HG03565 (cell line): ENCODE measurements around the gene HS3ST5.
"Not testable (repeated sequence)": the region's sequence is repeated elsewhere in the genome, so short reads cannot be mapped to it uniquely, and the experiment has no call there.

ENCODE experiments used
- ATAC-seq: cut with Tn5 transposase; IDR thresholded peaks from one replicate; pipeline ENCODE4 v1.9.1; 2021; ENCODE audit warnings: mild to moderate bottlenecking, moderate library complexity; ENCODE audit not compliant: unreplicated experiment

HS3ST5 gene

DNA sequence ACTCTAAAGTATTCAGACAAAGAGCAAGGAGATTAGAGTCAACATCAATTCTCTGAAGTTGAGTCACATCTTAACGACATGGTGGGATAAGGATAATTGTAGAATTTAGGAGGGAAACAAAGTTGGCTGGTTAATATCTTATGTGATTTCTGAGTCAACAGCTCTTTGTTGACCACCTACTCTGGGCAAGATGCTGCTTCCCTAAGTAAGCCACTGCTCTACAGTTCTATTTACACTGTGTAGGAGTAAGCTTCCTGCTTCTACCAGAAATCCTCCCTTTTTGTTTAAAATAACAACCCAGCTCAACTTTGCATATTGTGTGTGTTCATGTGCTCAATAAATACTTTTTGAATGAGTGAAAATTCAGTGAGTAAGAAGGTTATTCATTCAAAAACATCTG, 3.1 kb downstream of the HS3ST5 start:
- no peak for ATAC-seq

DNA sequence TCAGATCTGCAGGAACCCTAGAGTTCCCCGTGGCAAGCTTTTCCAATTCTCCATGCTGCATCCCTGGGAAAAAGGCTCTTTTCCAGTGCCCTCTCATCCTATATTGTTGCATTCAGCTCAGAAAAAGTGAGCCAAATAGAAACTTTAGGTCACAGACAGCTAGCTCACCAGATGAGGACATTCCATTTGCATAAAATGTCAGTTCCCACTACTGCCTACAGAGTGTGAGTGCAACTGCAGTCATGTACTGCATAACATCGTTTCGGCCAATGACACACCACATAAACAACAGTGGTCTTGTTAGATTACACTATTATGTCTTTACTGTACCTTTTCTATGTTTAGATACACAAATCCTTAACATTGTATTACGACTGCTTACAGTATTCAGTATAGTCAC, 8.6 kb downstream of the HS3ST5 start:
- peak; percentile 64 for ATAC-seq

DNA sequence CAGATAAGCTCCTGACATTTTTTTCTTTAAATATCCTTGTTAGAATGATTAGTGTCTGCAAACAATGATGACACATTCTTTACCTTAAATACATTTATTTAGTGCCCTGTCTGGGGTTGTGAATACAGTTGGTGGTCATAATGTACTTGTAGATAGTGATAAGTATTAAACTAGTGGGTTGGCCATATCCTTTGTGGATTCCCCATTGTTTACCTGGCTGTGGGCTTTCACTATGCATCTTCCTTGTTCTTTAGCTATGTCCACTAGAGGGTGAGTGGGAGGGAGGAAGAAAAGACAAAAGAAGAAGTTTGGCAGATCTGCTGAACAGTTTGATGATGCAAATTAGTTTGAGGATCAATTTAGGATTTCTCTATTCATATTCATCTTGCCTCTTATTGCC, 15.7 kb downstream of the HS3ST5 start:
- no peak for ATAC-seq

DNA sequence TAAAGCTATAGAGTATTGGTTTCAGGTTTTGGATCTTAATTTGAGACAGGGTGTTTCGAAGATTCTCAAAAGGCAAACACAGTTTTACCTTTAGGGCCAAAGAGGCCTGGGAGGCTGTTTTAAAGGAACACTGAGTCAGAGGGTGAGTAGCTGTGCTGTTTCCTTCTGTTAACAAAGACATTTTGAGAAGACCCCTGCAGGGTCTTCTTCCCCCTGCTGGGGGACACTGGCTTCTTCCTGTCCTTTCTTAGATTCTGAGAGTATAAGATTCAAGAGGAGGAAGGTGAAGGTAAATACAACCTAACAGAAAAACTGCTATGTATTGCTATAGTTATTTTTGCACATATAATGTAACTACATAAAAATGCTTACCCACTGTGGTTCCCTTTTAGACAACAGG, 19.0 kb downstream of the HS3ST5 start:
- ATAC-seq, result no peak

DNA sequence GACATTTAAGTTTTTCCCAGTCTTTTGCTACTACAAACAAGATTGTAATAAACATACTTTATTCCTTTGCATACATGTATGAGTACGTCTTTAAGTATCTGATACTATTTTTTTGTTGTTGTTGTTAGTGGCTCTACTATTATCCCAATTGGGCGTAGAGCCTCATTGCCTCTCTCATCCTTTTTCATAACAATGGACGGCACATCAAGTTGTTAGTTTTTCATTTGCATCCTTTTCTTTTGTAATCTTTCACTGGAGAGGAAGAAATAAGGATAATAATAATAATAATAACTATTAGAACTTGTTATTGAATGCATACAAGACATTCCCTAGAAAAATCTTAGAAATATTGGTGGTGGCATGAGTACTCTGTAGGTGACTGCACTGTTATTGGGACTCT, 23.1 kb downstream of the HS3ST5 start:
- ATAC-seq, result no peak

DNA sequence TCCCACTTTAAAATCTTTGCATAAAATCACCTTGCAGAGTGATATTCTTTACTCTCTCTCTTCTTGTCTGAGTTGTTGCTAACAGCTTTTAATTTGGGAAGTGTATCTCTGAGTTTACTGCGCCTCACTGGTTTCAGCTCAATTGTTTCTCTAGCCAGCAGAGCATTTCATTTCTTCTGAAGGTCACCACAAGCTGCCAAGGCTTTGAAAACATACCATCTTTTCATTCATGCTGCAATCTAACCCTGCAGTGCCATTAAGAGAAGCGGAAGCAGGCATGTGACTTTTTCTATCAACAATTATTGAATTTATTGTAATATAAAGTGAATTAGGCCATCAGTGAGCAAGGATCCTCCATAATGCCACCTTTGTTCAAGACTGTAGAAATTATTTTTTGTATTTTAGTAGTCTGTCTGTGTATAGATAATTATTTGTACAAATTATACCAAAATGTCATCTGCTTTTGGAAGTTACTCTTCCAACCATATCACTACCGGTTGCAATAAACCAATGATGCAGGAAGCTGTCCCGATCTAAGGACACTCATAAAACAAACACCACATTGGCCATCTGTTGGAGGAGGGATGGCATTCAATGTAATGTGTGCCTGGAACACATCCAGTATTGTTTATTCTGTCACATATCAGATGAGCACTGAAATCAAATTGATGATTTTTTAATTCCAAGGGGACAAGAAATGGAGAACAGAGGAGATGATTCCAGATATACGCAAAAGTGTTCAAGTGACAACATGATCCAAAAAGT, 26.8 kb downstream of the HS3ST5 start:
- ATAC-seq, result no peak

DNA sequence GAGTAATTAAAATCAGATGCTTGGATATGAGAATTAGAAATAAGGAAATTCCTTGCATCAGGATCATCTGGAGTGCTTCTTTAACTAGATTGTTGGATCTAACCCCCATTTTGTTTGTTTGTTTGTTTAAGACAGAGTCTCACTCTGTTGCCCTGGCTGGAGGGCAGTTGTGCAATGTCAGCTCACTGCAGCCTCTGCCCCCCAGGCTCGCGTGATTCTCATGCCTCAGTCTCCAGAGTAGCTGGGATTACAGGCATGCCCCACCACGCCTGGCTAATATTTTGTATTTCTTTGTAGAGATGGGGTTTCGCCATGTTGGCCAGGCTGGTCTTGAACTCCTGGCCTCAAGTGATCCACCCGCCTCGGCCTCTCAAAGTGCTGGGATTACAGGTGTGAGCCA, 29.0 kb downstream of the HS3ST5 start:
- not testable (repeated sequence) for ATAC-seq

DNA sequence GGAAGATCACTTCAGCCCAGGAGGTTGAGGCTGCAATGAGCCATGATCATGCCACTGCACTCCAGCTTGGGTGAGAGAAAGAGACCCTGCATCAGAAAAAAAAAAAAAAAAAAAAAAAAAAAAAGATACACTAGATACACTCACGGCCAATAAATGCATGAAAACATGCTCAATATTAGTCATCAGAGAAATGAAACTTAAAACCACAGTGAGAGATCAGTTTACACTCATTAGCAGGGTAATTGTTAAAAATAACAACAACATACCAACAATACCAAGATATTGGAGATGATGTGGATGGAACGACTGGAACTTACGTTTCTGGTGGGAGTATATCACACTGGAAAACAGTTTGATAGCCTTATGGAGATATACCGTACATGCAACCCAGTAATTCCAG, 29.9 kb downstream of the HS3ST5 start:
- ATAC-seq, result peak; percentile 86

DNA sequence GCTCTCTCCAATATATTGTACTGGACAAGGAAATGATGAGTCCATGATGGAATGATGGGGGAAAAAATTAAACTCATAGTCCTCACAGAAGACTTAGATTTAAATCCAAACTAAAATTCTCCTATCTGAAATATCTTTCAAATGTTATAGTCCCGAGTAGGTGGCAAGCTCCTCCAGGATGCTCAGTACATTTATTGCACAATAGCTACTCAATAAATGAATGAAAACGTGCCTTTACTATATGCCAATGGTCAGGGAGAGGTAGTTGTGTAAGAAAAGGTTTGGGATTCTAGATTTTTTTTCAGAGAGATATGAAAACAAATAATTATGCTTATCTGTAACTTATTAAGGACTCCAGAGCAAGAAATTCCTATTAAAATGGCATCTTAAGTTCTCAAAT, 32.8 kb downstream of the HS3ST5 start:
- ATAC-seq, result no peak

DNA sequence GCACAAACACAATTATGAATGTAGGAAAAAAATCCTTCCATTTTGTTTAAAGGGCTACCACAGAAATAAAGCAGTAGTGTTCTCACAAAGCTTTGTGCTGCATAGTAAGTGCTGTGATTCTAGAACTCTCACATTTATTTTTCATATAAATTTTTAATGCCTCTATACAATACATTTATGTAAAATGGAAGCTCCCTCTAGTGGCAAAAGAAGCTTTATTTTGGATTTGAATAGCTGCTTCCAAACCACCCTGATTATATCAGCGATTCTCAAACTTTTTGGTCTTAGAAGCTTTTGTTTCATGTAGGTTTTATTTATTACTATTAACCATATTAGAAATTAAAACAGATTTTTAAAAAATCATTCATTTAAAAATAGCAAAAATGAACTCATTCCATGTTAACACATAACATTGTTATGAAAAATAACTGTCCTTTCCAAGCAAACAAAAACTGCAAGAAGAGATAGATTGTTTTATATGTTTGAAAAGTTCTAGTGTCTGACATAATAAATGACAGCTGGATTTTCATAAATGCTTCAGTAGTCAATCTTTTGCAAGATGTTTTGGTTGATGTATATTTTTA, 38.4 kb downstream of the HS3ST5 start:
- ATAC-seq, result no peak

DNA sequence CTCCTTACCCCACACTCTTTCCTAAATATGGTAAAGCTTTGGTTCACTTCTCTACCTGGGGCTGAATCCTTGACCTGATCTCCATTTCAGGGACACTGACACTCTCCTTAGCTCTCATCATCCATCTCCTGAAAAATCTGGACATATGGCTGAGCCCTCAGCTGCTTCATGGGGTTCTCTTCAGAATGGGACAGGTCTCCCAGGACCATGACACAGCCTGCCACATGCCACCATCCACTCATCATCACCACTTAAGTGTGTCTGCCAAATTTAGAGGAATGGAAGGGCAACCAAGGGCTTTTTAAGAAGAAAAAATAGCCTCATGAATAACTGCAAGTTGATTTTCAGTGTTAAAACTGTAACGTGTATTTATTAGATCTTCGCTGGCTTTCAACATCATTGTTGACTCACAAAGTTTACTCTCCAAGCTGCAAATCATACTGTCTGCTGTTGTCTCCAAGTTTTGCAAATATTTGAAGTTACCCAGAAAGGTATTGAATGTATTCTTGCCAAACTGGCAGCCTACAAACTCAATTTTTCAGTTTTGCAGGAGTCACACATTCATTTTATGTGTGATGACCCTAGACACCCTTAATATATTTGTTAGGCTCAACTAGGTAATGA, 41.1 kb downstream of the HS3ST5 start:
- ATAC-seq, result no peak

DNA sequence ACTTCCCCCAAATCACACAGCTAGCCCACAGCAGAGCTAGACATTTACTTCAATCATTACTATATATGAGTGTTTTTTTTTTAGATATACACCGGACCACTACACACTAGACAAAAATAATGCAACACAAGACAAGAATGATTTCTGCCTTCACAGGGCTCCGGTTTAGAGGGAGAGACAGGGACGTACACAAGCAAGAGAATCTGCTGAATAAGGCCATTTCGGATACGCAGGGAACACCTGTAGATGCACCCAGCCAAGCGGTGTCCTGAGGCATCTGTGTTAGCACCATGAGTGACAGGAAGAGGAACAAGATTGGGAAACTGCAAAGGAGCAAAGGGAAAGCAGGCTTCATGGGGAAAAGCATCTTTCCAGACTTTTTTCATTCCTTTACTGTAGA, 45.7 kb downstream of the HS3ST5 start:
- ATAC-seq, result no peak

DNA sequence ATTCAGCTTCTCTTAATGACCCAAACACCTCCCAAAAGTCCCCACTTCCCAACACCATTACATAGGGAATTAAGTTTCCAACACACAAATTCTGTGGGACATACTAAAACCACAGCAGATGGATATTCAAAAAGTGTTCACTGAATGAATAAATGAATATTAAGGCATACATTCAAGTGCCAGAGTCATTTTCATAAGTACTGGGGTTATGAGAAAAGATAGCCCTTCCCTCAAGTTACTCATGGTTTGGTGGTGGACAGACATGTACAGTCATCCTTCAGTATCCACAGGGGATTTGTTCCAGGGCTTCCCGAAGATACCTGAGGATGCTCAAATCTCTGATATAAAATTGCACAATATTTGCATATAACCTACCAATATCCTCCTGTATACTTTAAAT, 50.4 kb downstream of the HS3ST5 start:
- no peak for ATAC-seq

DNA sequence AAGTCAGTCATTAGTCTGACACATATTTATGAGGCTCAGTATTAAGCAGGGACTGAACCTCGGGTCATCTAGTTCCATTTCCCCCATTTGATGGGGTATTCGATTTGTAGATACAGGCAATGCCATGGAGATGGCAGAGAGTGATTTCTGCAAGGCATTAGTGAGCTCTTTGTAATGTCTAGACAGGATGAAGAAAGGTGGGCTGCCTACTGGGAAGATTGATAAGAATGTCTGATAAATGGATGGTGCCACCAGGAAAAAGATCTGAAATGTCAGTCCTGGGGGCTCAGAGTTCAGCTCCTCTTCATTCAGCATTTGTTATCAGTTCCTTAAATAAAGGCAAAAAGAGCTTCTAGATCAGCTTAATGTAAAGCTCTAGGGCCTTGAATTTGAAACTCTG, 51.4 kb downstream of the HS3ST5 start:
- no peak for ATAC-seq

DNA sequence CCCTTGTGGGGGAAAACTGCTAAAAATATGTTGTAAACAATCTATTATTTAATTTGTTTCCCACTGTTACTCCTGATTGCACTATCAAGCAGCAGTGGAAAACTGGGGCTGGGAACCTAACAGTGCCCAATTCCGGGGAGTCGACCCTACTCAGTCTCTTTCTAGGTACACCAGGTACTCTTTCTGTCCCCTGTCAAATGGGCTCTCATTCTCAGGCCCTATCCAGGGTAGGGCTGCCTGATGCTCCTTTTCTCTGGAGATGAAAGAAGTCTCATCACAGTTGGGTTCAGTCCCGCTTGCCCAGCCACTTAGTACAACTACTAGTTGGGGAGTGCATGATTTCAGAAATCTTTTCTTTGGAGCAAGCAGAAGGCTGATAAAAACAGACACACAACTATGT, 52.0 kb downstream of the HS3ST5 start:
- no peak for ATAC-seq

DNA sequence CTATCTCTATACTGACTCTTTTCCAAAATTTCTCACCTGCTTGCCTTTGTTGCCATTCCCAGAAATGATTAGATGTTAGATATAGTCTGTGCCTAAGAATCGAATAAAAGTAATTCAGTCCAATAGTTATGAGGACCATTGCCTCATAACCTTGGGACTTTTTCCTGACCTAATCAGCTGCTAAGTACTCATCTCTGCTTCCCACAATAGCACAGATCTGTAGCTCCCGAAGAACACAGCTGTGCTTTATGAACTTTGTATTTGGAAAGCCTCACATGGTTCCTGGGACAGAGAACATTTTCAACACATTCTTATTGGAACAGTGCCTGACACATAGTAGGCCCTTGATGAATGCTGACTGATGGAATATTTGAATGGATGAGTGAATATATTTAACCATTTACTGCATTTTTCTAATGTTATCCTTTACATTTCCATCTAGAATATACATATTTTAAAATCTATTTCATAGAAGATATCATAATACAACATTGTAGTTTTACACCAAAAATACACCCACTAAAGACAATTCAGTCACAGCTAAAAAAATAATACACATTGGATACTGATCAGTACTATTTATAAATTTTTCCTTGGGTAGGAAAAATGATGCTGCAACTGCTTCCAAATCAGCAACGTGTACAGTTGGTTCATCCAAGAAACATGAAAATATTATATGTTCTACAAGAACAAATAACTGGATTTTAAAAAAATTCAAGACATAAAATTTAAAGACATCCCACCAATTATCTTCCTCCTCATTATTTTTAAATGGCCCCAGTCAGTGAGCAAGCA, 53.9 kb downstream of the HS3ST5 start:
- no peak for ATAC-seq

DNA sequence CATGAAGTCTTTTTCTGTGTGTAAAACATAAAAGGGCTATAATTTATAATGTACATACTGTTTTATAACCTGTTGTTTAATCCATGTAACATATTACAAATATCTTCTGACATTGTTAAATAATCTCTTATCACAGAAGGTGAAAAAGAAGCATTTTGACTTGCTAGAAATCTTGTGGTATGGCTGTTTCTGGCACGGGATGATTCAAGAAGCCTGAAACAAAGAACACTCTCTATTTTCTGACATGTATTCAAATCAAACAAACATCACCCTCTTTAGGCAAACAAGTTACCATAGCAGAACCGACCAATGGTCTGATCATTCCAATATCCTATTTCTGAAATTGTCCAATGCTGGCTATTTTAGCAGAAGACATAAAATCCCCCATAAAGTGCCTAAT, 55.4 kb downstream of the HS3ST5 start:
- no peak for ATAC-seq

DNA sequence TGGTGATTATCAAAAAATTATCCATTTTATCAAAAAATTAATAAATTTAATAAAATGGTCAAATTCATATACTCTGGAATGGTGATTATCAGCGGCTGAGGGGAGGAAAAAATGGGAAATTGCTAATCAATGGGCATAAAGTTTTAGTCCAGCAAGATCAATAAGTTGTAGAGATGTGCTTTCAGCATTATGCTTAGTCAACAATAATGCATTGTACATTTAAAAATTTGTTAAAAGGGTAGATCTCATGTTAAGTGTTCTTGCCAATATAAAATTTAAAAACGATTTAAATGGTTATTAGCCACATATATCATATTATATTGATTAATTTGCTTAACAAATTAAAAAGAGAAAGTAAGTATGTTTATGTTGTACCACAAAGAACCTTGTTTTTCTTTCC, 56.6 kb downstream of the HS3ST5 start:
- ATAC-seq, result no peak

DNA sequence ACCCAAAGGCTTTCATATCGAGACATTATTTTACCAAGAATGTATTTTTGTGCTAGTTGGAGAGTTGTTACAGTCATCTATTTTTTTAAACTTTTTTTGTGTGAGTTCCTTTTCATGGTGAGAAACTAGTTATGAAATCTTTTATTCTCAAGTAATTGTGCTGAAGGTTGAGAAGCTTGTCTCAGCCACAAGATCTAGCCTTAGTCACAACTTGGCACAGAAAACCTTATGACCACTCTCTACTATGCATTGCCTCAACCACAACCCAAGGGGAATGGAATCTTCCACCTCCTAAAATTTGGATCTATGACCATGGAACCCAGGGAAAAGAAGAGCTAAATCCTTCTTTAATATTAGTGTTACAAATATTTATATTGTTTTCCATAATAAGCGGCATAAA, 58.5 kb downstream of the HS3ST5 start:
- ATAC-seq, result no peak

DNA sequence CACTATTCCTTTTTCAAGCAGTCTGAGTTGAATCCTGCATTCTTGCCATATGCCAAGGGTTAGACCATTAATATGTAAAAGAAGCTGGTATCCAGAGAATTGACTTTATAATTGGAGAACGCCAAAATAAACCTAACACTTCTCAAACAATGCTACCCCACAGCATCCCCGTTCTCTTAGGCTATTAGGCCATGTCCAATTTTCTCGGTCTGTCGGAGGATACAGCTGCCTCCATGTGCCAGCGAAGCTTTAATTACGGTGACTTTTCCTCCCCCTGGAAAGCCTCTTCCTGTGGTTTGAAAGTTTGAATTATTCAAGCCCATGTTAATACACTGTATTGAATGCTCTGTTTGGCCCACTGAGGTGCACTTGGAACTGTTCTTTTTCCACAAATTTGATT, 60.5 kb downstream of the HS3ST5 start:
- no peak for ATAC-seq

DNA sequence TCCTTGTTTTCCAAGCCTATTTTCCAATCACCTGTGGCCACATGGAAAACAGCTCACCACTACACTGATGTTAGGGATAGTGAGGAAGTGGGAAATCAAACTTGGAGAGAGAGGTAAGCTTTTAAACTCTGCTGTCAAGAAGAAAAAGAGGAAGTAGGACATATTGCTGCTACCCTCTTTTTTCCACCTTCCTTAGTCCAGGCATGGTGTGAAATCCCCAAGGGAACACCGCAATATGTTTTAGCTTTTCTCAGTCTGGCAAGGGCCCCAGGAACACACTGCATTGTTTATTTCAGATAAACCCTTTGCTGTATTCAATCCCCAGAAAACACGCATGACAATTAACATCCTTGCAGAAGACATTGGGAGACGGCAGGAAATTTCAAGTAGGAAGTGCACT, 61.3 kb downstream of the HS3ST5 start:
- ATAC-seq, result no peak
